GM23248 (cell line): ENCODE results near the gene AKAP13. TPM values are rescaled to one million over a fixed set of nuclear protein-coding genes. Genes with fewer than 3 reads are reported as not detected.

Experiments
- DNase-seq: peaks from one replicate; pipeline ENCODE4 v3.0.0-alpha.2; 2015
- H2AFZ ChIP-seq: fragments of 200-600 bp; sonication (generic); 2 replicates; pipeline ENCODE4 v1.6.1; 2016; ENCODE audit warnings: antibody characterized with exemption
- H3F3A ChIP-seq: fragments of 200-600 bp; sonication (generic); 2 replicates; pipeline ENCODE4 v1.6.1; 2016; ENCODE audit warnings: mild to moderate bottlenecking, antibody characterized with exemption, mixed run types; ENCODE audit not compliant: insufficient read depth
- H3K27ac ChIP-seq: fragments of 200-600 bp; sonication (generic); 2 replicates; pipeline ENCODE4 v1.5.1; 2016; ENCODE audit warnings: mild to moderate bottlenecking
- H3K27me3 ChIP-seq: fragments of 200-600 bp; sonication (generic); replicated peaks from 2 replicates; pipeline ENCODE4 v1.6.1; 2016; ENCODE audit warnings: mild to moderate bottlenecking; ENCODE audit not compliant: insufficient read depth
- H3K36me3 ChIP-seq: fragments of 200-600 bp; sonication (generic); 2 replicates; pipeline ENCODE4 v1.6.1; 2016; ENCODE audit warnings: low read depth, mild to moderate bottlenecking
- H3K4me1 ChIP-seq: fragments of 200-600 bp; sonication (generic); 2 replicates; pipeline ENCODE4 v1.6.1; 2016; ENCODE audit warnings: mild to moderate bottlenecking; ENCODE audit not compliant: insufficient read depth
- H3K4me2 ChIP-seq: fragments of 200-600 bp; sonication (generic); one replicate; pipeline ENCODE4 v1.6.1; 2016; ENCODE audit warnings: mild to moderate bottlenecking; ENCODE audit not compliant: unreplicated experiment
- H3K4me3 ChIP-seq: fragments of 200-600 bp; sonication (generic); 2 replicates; pipeline ENCODE4 v1.5.1; 2016; ENCODE audit warnings: mild to moderate bottlenecking
- H3K79me2 ChIP-seq: fragments of 200-600 bp; sonication (generic); 2 replicates; pipeline ENCODE4 v1.6.1; 2016; ENCODE audit warnings: mild to moderate bottlenecking; ENCODE audit not compliant: insufficient read depth
- H3K9ac ChIP-seq: fragments of 200-600 bp; sonication (generic); 2 replicates; pipeline ENCODE4 v1.6.1; 2016; ENCODE audit warnings: mild to moderate bottlenecking
- H3K9me2 ChIP-seq: fragments of 200-600 bp; sonication (generic); 2 replicates; pipeline ENCODE4 v1.6.1; 2016; ENCODE audit warnings: mixed run types, mild to moderate bottlenecking, moderate library complexity; ENCODE audit not compliant: insufficient read depth
- H3K9me3 ChIP-seq: fragments of 200-600 bp; sonication (generic); one replicate; pipeline ENCODE4 v1.6.1; 2017; ENCODE audit warnings: low read depth
- H4K20me1 ChIP-seq: fragments of 200-600 bp; sonication (generic); 2 replicates; pipeline ENCODE4 v1.6.0; 2016; ENCODE audit not compliant: insufficient read depth
- EZH2 ChIP-seq: fragments of 200-600 bp; sonication (generic); IDR thresholded peaks from 2 replicates; pipeline ENCODE4 v1.6.1; 2018; ENCODE audit warnings: antibody characterized with exemption, mild to moderate bottlenecking; ENCODE audit not compliant: insufficient read depth, poor library complexity, severe bottlenecking
- EZH2phosphoT487 ChIP-seq: fragments of 200-600 bp; sonication (generic); IDR thresholded peaks from 2 replicates; pipeline ENCODE4 v1.6.1; 2018; ENCODE audit warnings: antibody characterized with exemption, moderate library complexity, mild to moderate bottlenecking, low read depth; ENCODE audit not compliant: insufficient read depth
- WGBS, 2 experiments: methylation state at CpG; one replicate each; pipeline ENCODE4 v1.1.6; 2015 to 2017; ENCODE audit warnings: low lambda C conversion rate in 2 of 2, low coverage in 1 of 2; ENCODE audit errors: missing lambda C conversion rate in 2 of 2; 5-methylcytosine and 5-hydroxymethylcytosine counted together
- in situ Hi-C: fragments of 300-500 bp; cut with MboI; formaldehyde crosslinking; loops from 2 replicates; pipeline ENCODE4 v1.15.0; 2020
- polyA plus RNA-seq: library from polyadenylated mRNA; unstranded; fragments of >200 nt; fragmentation: Nextera tagmentation; extraction: Ambion mirVana; gene quantifications from 2 replicates; pipeline ENCODE4 v1.2.1, GENCODE V29; 2016
- total RNA-seq: library from RNA; depleted of rRNA; stranded (reverse); fragments of >200 nt; shearing (Covaris generic); gene quantifications from 2 replicates; pipeline ENCODE4 v1.2.3, GENCODE V29; 2014

The AKAP13 gene
- total and polyA plus RNA-seq, 2 experiments from 2014 or later, result 26.5 to 27.7 TPM

DNA sequence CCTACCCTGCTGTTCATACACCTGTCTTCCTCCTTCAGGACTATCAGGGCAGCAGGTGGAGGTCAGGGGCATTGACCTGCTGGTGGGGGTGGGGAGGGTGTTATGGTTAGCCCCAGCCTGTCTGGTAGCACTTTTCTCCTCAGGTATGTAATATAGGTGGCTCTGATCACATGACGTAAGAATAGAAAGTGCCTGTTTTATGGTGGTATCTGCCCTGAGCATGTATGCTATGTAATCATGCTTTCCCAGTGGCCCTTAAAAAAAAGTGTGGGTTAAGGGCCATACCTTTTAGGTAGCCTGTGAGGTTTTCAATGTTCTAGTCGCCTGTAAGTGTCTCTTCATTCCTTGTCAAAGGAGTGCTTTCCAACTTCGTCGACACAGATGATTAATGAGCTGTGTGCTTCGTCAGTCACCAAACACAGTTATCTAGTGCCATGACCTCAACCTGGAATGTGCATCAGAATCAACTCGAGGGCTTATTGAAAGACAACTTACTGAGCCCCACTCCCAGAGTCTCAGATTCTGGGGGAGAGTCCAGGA is 328.1 kb downstream of the AKAP13 start:
- H3F3A ChIP-seq, result peaks cover 37% of the 10 kb centered on the region
- H3K9me2 ChIP-seq, result no peaks in the 10 kb centered on the region
- peaks cover 50% of the 10 kb centered on the region for H3K4me1 ChIP-seq
- no peak overlapping the region for H3K4me3 ChIP-seq
- no peak for DNase-seq
- TF ChIP-seq EZH2 (no peak), EZH2phosphoT487 (no peak)
- H2AFZ ChIP-seq, result no peak overlapping the region
- in situ Hi-C loops, result no loop called here
- H3K9me3 ChIP-seq, result no peaks in the 10 kb centered on the region
- H3K4me2 ChIP-seq, result no peak overlapping the region
- no peaks in the 10 kb centered on the region for H4K20me1 ChIP-seq
- H3K9ac ChIP-seq, result no peak overlapping the region
- peaks cover 27% of the 10 kb centered on the region; the same call in 1 of the 2 replicates for H3K79me2 ChIP-seq
- H3K27me3 ChIP-seq, result no peaks in the 10 kb centered on the region
- H3K27ac ChIP-seq, result no peak overlapping the region
- 55 to 56% methylated on average over 6 of the region's 6 CpGs for WGBS, 2 experiments
- peaks cover 7% of the 10 kb centered on the region; the same call in 1 of the 2 replicates for H3K36me3 ChIP-seq

DNA sequence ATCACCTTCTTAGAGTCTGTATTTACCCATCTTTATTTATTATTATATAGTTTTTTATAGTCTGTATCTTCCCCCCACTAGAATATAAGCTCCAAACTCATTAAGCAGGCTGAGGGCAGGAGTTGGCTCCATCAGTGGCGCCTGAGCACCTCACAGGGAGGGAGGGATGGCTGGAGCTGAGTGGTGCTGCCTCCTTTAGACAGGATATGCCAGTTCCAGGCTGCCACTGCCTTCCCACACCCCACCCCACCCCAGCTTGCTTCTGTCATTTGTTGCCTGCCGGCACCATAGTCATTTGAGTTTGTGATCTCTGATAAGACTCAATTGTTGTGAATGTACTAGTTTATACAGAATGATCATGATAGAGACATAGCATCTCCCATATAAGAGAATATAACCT is 328.8 kb downstream of the AKAP13 start:
- Histone ChIP-seq H3K27ac (no peak overlapping the region), H3K4me3 (no peak overlapping the region), H3K4me1 (peaks cover 44% of the 10 kb centered on the region), H3K9me2 (no peaks in the 10 kb centered on the region), H3K36me3 (peaks cover 7% of the 10 kb centered on the region; the same call in 1 of the 2 replicates), H3K27me3 (no peaks in the 10 kb centered on the region), H3K9me3 (no peaks in the 10 kb centered on the region), H4K20me1 (no peaks in the 10 kb centered on the region), H2AFZ (no peak overlapping the region), H3K4me2 (no peak overlapping the region), H3K9ac (no peak overlapping the region), H3F3A (peaks cover 32% of the 10 kb centered on the region), H3K79me2 (peaks cover 22% of the 10 kb centered on the region; the same call in 1 of the 2 replicates)
- no peak for DNase-seq
- TF ChIP-seq EZH2phosphoT487 (no peak), EZH2 (no peak)
- in situ Hi-C loops, result no loop called here
- 100% methylated on average over 2 of the region's 2 CpGs for WGBS, 2 experiments

DNA sequence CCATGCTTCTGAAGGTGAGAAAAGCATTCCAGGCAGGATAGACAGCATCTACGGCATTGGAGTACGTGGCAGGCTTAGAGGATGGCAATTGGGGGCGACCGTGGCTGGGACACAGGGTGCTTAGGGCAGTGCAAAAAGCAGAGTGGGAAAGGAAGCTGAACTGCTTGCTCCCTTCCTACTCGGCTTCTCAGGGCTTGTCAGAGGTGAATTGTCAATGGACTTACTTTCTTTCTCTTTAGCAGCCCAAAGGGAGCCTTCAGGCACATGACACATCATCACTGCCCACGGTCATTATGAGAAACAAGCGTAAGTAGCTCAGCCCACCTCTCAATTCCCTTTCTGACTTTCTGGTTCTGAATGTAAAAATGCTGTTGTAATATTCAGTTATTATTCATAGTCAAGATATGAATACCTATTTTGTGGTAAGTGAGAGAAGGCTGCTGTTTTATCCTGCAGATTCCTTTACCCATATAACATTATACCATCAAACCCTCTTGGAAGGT is 330.0 kb downstream of the AKAP13 start:
- Histone ChIP-seq H4K20me1 (no peaks in the 10 kb centered on the region), H3F3A (peaks cover 25% of the 10 kb centered on the region), H2AFZ (no peak overlapping the region), H3K36me3 (peaks cover 7% of the 10 kb centered on the region; the same call in 1 of the 2 replicates), H3K9me3 (no peaks in the 10 kb centered on the region), H3K4me2 (no peak overlapping the region), H3K9ac (no peak overlapping the region), H3K4me3 (no peak overlapping the region), H3K27me3 (no peaks in the 10 kb centered on the region), H3K27ac (no peak overlapping the region), H3K4me1 (peaks cover 34% of the 10 kb centered on the region), H3K79me2 (peaks cover 21% of the 10 kb centered on the region; the same call in 1 of the 2 replicates), H3K9me2 (no peaks in the 10 kb centered on the region)
- no peak for DNase-seq
- in situ Hi-C loops, result no loop called here
- WGBS, 2 experiments, result 92 to 93% methylated on average over 7 of the region's 7 CpGs
- TF ChIP-seq EZH2phosphoT487, result no peak

DNA sequence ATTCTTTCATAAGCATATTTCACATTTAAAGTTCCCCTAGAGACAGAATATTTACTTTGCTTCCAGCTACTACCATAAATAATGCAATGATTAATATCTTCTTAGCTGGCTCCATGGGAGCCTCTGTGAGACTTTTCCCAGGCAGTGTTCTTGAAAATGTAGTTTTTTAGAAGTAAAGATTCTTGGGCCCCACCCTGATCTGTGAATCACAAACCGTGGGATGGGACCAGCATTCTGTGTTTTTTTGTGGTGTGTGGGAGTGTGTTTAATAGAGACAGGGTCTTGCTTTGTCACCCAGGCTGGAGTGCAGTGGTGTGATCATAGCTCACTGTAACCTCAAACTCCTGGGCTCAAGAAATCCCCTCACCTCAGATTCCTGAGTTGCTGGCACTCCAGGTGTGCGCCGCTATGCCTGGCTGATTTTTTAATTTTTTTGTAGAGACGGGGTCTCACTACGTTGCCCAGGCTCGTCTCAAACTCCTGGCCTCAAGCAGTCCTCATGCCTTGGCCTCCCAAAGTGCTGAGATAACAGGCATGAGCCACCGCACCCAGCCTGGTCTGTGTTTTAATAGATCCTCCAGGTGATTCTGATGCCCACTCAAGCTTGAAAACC is 331.3 kb downstream of the AKAP13 start:
- H3K9me2 ChIP-seq, result no peaks in the 10 kb centered on the region
- H3K4me1 ChIP-seq, result peaks cover 29% of the 10 kb centered on the region
- H3K9me3 ChIP-seq, result no peaks in the 10 kb centered on the region
- in situ Hi-C loops, result no loop called here
- peaks cover 10% of the 10 kb centered on the region; the same call in 1 of the 2 replicates for H3K36me3 ChIP-seq
- H3K79me2 ChIP-seq, result 0 out of 2 replicates have a peak, but pooled peaks cover 12% of the 10 kb centered on the region
- H3K4me2 ChIP-seq, result no peak overlapping the region
- H3F3A ChIP-seq, result peaks cover 14% of the 10 kb centered on the region
- peak overlapping the region; percentile 54 for H3K27ac ChIP-seq
- DNase-seq, result peak; percentile 73
- 77 to 78% methylated on average over 7 of the region's 7 CpGs for WGBS, 2 experiments
- H3K4me3 ChIP-seq, result no peak overlapping the region
- TF ChIP-seq EZH2 (no peak), EZH2phosphoT487 (no peak)
- H3K27me3 ChIP-seq, result no peaks in the 10 kb centered on the region
- H4K20me1 ChIP-seq, result no peaks in the 10 kb centered on the region
- peak overlapping the region; percentile 20; the same call in 1 of the 2 replicates for H3K9ac ChIP-seq
- no peak overlapping the region for H2AFZ ChIP-seq
